Erythroblast (primary cell): ENCODE data around the gene CAAP1.

Experiments
- DNase-seq, 2 experiments: peaks; one replicate each; lab custom pipeline; 2025; lab: John Stamatoyannopoulos, UW
- GATA1 ChIP-seq: IDR thresholded peaks from 2 replicates; pipeline ENCODE4 v1.6.1; 2011; ENCODE audit warnings: low read depth, mild to moderate bottlenecking, control low read depth, low read length, moderate library complexity
- POLR2A ChIP-seq: IDR thresholded peaks from 2 replicates; pipeline ENCODE4 v1.6.1; 2011; ENCODE audit warnings: mild to moderate bottlenecking, low read length

The CAAP1 gene

DNA sequence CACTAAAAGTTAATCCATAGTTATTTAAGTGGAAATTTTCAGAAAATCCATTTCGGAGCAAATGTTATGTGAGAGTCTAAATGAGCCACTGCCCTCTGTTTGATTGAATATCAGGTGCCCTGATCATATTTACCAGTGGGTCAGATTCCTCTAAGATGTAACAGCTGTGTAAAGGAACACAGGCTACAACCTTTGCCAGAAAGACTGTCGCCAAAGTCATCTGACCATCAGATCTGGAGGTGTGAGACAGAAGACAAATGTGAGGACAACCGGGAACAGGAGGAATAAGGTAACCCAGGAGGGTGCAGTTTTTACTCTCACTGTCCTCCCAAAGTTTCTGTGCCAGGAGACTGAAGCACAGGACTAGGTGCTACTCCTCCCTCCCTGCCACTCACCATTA, 90.8 kb downstream of the CAAP1 start:
- no peak for DNase-seq
- TF ChIP-seq POLR2A (no peak), GATA1 (no peak)

DNA sequence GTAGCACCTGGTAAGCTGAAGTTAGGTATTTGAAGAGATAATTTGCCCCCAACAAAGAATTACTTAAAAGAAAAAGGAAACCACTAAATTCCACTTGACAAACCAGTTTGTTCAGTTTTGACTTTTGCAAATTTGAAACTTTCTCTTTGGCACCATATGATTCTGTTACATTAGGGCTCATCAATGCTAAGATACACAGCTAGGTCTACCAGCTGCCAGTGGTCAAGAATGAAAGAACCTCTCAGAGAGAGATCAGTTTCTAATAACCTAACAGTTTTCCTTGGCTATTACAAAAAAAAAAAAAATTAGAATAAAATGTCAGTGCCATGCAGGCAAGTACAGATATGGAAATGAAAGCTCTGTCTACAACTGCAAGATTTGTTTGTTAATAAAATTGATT, 92.3 kb downstream of the CAAP1 start:
- no peak for DNase-seq
- TF ChIP-seq POLR2A: no peak
- TF ChIP-seq GATA1: no peak

DNA sequence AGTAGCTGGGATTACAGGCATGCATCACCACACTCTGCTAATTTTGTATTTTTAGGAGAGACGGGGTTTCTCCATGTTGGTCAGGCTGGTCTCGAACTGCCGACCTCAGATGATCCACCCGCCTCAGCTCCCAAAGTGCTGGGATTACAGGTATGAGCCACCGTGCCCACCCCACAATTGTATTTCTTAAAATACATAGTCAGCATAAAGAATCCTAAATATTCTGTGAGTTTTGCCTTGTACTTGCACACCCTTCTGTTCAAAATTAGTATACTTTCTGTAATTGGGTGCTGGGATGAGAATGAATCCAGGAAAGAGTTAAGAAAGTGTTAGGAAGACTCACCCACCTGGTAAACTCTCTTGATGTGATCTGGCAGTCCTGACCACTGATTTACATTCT, 101.3 kb downstream of the CAAP1 start:
- DNase-seq: no peak
- no peak for TF ChIP-seq POLR2A
- TF ChIP-seq GATA1: no peak
